Hepatocyte (in vitro differentiated cells): ENCODE measurements around the gene RNF169.

Experiments used
- EZH2 ChIP-seq: fragments of 200-600 bp; sonication (generic); IDR thresholded peaks from 2 replicates; pipeline ENCODE4 v1.6.1; 2016; ENCODE audit warnings: antibody characterized with exemption, mild to moderate bottlenecking, borderline replicate concordance
- EZH2phosphoT487 ChIP-seq: fragments of 200-600 bp; sonication (generic); IDR thresholded peaks from one replicate; pipeline ENCODE4 v1.6.1; 2018; ENCODE audit warnings: antibody characterized with exemption, mild to moderate bottlenecking, low read depth, moderate library complexity; ENCODE audit not compliant: unreplicated experiment, severe bottlenecking
- TF ChIP-seq, protein P1 (sequence below): fragments of 200-600 bp; sonication (generic); IDR thresholded peaks from 2 replicates; pipeline ENCODE4 v1.5.1; 2016; ENCODE audit warnings: antibody characterized with exemption, mild to moderate bottlenecking; ENCODE audit not compliant: poor library complexity

- TF ChIP-seq, protein P1, sequence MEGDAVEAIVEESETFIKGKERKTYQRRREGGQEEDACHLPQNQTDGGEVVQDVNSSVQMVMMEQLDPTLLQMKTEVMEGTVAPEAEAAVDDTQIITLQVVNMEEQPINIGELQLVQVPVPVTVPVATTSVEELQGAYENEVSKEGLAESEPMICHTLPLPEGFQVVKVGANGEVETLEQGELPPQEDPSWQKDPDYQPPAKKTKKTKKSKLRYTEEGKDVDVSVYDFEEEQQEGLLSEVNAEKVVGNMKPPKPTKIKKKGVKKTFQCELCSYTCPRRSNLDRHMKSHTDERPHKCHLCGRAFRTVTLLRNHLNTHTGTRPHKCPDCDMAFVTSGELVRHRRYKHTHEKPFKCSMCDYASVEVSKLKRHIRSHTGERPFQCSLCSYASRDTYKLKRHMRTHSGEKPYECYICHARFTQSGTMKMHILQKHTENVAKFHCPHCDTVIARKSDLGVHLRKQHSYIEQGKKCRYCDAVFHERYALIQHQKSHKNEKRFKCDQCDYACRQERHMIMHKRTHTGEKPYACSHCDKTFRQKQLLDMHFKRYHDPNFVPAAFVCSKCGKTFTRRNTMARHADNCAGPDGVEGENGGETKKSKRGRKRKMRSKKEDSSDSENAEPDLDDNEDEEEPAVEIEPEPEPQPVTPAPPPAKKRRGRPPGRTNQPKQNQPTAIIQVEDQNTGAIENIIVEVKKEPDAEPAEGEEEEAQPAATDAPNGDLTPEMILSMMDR = no peak
- TF ChIP-seq EZH2phosphoT487 = no peak
- TF ChIP-seq EZH2 = no peak
Measured at GRCh38 chr11:74849525-74850391, 101.1 kb downstream of the RNF169 start.
